HCT116 (cell line): Measurements from ENCODE around the gene ATG4D. TPM values are rescaled to one million over a fixed set of nuclear protein-coding genes. Genes with fewer than 3 reads are reported as not detected.
A peak's percentile ranks its signal among the peaks of the same experiment; 100 is the strongest.

Source experiments
- ATAC-seq: fragments of 200-7000 bp; cut with Tn5 transposase; 2 replicates; pipeline ENCODE4 v1.9.1; 2020; ENCODE audit warnings: mild to moderate bottlenecking, moderate library complexity
- BruUV-seq: library from RNA; stranded (reverse); fragments of 400-500 nt; replicated peaks from 2 replicates; lab custom pipeline; 2021; lab: Mats Ljungman, UMichigan
- CTCF ChIA-PET: fragments of 300-600 bp; sonication (Branson Sonifier 250); formaldehyde crosslinking; loops from one replicate; lab custom pipeline; 2021; ENCODE audit warnings: antibody characterized with exemption; lab: Charles Lee
- POLR2A ChIA-PET: fragments of 300-600, 350-600 bp; sonication (Branson Sonifier 250); formaldehyde crosslinking; loops from one replicate; lab custom pipeline; 2021; ENCODE audit warnings: antibody characterized with exemption; lab: Charles Lee
- RAD21 ChIA-PET, 2 experiments: fragments of 300-600 bp; sonication (Branson Sonifier 250); formaldehyde crosslinking; loops; one replicate each; lab custom pipeline; 2023; ENCODE audit warnings: low total read pairs in 2 of 2; ENCODE audit not compliant: uncharacterized antibody in 2 of 2, unreplicated experiment in 2 of 2, low non-redundant PET in 1 of 2; lab: Charles Lee
- DNase-seq: peaks from one replicate; pipeline ENCODE4 v3.0.0-alpha.2; 2010; ENCODE audit warnings: low read depth, low spot score
- H2AFZ ChIP-seq: fragments of 200-600 bp; shearing (Covaris generic), sonication (generic); 2 replicates; pipeline ENCODE4 v1.6.1; 2017; ENCODE audit warnings: low read depth, mixed run types, mixed read lengths, antibody characterized with exemption, low read length; ENCODE audit not compliant: poor library complexity, severe bottlenecking
- H3K27ac ChIP-seq: 2 replicates; pipeline ENCODE4 v1.5.1; 2012; ENCODE audit warnings: low read depth, low read length
- H3K27me3 ChIP-seq: fragments of 200-600 bp; sonication (generic); 2 replicates; pipeline ENCODE4 v1.6.1; 2016; ENCODE audit warnings: mixed run types, low read length, mixed read lengths; ENCODE audit not compliant: insufficient read depth
- H3K36me3 ChIP-seq, 2 experiments: fragments of 200-500 bp in 1 of 2; fragments of 200-600 bp in 1 of 2; sonication (Bioruptor generic) in 1 of 2; sonication (generic) in 1 of 2; 2 replicates each; pipeline versions ENCODE4 v1.5.1 to v1.6.1; 2014 to 2016; ENCODE audit warnings: low read length in 2 of 2, inconsistent platforms in 1 of 2, mixed read lengths in 1 of 2, mixed run types in 1 of 2; ENCODE audit not compliant: insufficient read depth in 2 of 2, control insufficient read depth in 1 of 2
- H3K4me1 ChIP-seq, 2 experiments: fragments of 200-600 bp in 1 of 2; sonication (generic) in 1 of 2; 2 replicates each; pipeline versions ENCODE4 v1.5.1 to v1.6.1; 2012 to 2017; ENCODE audit warnings: low read length in 2 of 2, inconsistent platforms in 1 of 2, mild to moderate bottlenecking in 1 of 2, mixed read lengths in 1 of 2, mixed run types in 1 of 2, moderate library complexity in 1 of 2; ENCODE audit not compliant: insufficient read depth in 2 of 2, control insufficient read depth in 1 of 2
- H3K4me2 ChIP-seq: fragments of 200-600 bp; sonication (generic); 2 replicates; pipeline ENCODE4 v1.6.1; 2017; ENCODE audit warnings: mixed run types, low read length, mixed read lengths
- H3K4me3 ChIP-seq, 2 experiments: fragments of 200-600 bp in 1 of 2; sonication (generic) in 1 of 2; replicated peaks in 1 of 2; 2 replicates each; pipeline ENCODE4 v1.5.1; 2011 to 2016; ENCODE audit warnings: low read length in 2 of 2, control low read depth in 1 of 2, low read depth in 1 of 2, mild to moderate bottlenecking in 1 of 2, mixed read lengths in 1 of 2, mixed run types in 1 of 2
- H3K79me2 ChIP-seq: fragments of 200-600 bp; sonication (generic); 2 replicates; pipeline ENCODE4 v1.6.1; 2017; ENCODE audit warnings: mild to moderate bottlenecking, mixed run types, low read length, moderate library complexity, mixed read lengths; ENCODE audit not compliant: insufficient read depth
- H3K9ac ChIP-seq: fragments of 200-600 bp; sonication (generic); 2 replicates; pipeline ENCODE4 v1.6.1; 2016; ENCODE audit warnings: low read length, mixed read lengths
- H3K9me2 ChIP-seq: fragments of 200-600 bp; sonication (generic), shearing (Covaris generic); 2 replicates; pipeline ENCODE4 v1.6.1; 2017; ENCODE audit warnings: mixed run types, mild to moderate bottlenecking, moderate library complexity; ENCODE audit not compliant: insufficient read depth
- H3K9me3 ChIP-seq, 2 experiments: fragments of 200-500 bp in 1 of 2; fragments of 200-600 bp in 1 of 2; sonication (Bioruptor generic) in 1 of 2; sonication (generic) in 1 of 2; 2 replicates each; pipeline ENCODE4 v1.6.1; 2014 to 2017; ENCODE audit warnings: low read length in 2 of 2, mixed read lengths in 2 of 2, inconsistent platforms in 1 of 2, low read depth in 1 of 2, mild to moderate bottlenecking in 1 of 2, mixed run types in 1 of 2, moderate library complexity in 1 of 2; ENCODE audit not compliant: control insufficient read depth in 1 of 2, insufficient read depth in 1 of 2
- H4K20me1 ChIP-seq: fragments of 200-600 bp; sonication (generic), shearing (Covaris generic); 2 replicates; pipeline ENCODE4 v1.6.1; 2017; ENCODE audit warnings: mixed run types, mild to moderate bottlenecking, moderate library complexity; ENCODE audit not compliant: insufficient read depth
- CBX3 ChIP-seq: IDR thresholded peaks from 2 replicates; pipeline ENCODE4 v1.6.1; 2012; ENCODE audit warnings: low read depth
- CEBPB ChIP-seq: IDR thresholded peaks from 2 replicates; pipeline ENCODE4 v1.6.1; 2012; ENCODE audit warnings: low read depth
- CTCF ChIP-seq, 3 experiments: fragments of 200-600 bp in 1 of 3; sonication (generic) in 1 of 3; IDR thresholded peaks in 2 of 3; conservative IDR thresholded peaks in 1 of 3; 2 replicates each; pipeline ENCODE4 v1.5.1; 2012 to 2017; ENCODE audit warnings: low read depth in 2 of 3, low read length in 2 of 3, antibody characterized with exemption in 1 of 3, borderline replicate concordance in 1 of 3, control low read depth in 1 of 3, mild to moderate bottlenecking in 1 of 3, mixed read lengths in 1 of 3, mixed run types in 1 of 3, moderate library complexity in 1 of 3; ENCODE audit not compliant: insufficient read depth in 1 of 3
- EGR1 ChIP-seq: IDR thresholded peaks from 2 replicates; pipeline ENCODE4 v1.6.1; 2012; ENCODE audit warnings: low read depth
- EZH2phosphoT487 ChIP-seq: fragments of 200-600 bp; IDR thresholded peaks from 2 replicates; pipeline ENCODE4 v1.6.1; 2018; ENCODE audit warnings: antibody characterized with exemption, borderline replicate concordance
- MAX ChIP-seq: IDR thresholded peaks from 2 replicates; pipeline ENCODE4 v1.6.1; 2012
- POLR2A ChIP-seq: IDR thresholded peaks from 2 replicates; pipeline ENCODE4 v1.7.0; 2011; ENCODE audit warnings: borderline replicate concordance; ENCODE audit not compliant: insufficient read depth, insufficient read length; ENCODE audit errors: extremely low read depth
- POLR2AphosphoS5 ChIP-seq: IDR thresholded peaks from 2 replicates; pipeline ENCODE4 v1.6.1; 2011; ENCODE audit warnings: mild to moderate bottlenecking, low read depth, low read length, moderate library complexity
- SIN3A ChIP-seq: IDR thresholded peaks from 2 replicates; pipeline ENCODE4 v1.6.1; 2012; ENCODE audit warnings: low read depth
- SP1 ChIP-seq: IDR thresholded peaks from 2 replicates; pipeline ENCODE4 v1.6.1; 2012; ENCODE audit warnings: low read depth
- YY1 ChIP-seq: IDR thresholded peaks from 2 replicates; pipeline ENCODE4 v1.6.1; 2011; ENCODE audit warnings: low read length, low read depth, moderate library complexity, mild to moderate bottlenecking; ENCODE audit not compliant: insufficient replicate concordance; ENCODE audit errors: extremely low read depth
- intact Hi-C: fragments of 100-400 bp; cut with micrococcal nuclease; formaldehyde crosslinking; loops from 2 replicates; pipeline ENCODE4 v1.10.0; 2022
- total RNA-seq: library from RNA; stranded (reverse); gene quantifications from one replicate; pipeline ENCODE4 v1.2.1, GENCODE V29; 2021; ENCODE audit not compliant: unreplicated experiment

Gene ATG4D
- total RNA-seq, 1 experiment from 2014 or later = 45.4 TPM

GRCh38 chr19:10565567-10566407, 22.1 kb downstream of the ATG4D start, which contains the start of gene KRI1:
TSS of gene KRI1 (minus strand) at chr19:10566010. CDS start at chr19:10565999, 11 bp downstream.
- H3K9me2 ChIP-seq = no peaks in the 10 kb centered on the region
- RAD21 ChIA-PET = interaction anchor here in 1 of 2 experiments (0.7 kb wide), 1 partner anchor 757 kb away, joined by 4 read pairs; no protein-coding TSS in a partner anchor
- peak within 1 kb of the TSS; percentile 76 to 95 for H3K4me3 ChIP-seq
- peak within 1 kb of the TSS; percentile 91 for H3K27ac ChIP-seq
- DNase-seq (peak; percentile 90), ATAC-seq (peak; percentile 60)
- H3K27me3 ChIP-seq = no peaks in the 10 kb centered on the region
- no peaks in the 10 kb centered on the region for H3K9me3 ChIP-seq
- POLR2A ChIA-PET = interaction anchor here (1.3 kb wide), 1 partner anchor 13 kb away, joined by 5 read pairs; no protein-coding TSS in a partner anchor
- H3K9ac ChIP-seq = peak within 1 kb of the TSS; percentile 99
- H3K36me3 ChIP-seq = peaks cover 2 to 18% of the 10 kb centered on the region in 2 experiments; a peak in 2 of 4 replicates
- peak within 1 kb of the TSS; percentile 98 for H3K4me2 ChIP-seq
- peaks cover 31 to 46% of the 10 kb centered on the region in 2 experiments for H3K4me1 ChIP-seq
- CTCF ChIA-PET = interaction anchor here (1.0 to 1.3 kb wide), 4 partner anchors 25 to 134 kb away, joined by 3 to 4 read pairs (median 4); partner anchors contain the start of gene S1PR5
- H2AFZ ChIP-seq = no peak within 1 kb of the TSS
- no peaks in the 10 kb centered on the region for H4K20me1 ChIP-seq
- H3K79me2 ChIP-seq = peaks cover 25% of the 10 kb centered on the region
- no peak for TF ChIP-seq CBX3
- TF ChIP-seq EZH2phosphoT487 = no peak
- peak; percentile 85 for TF ChIP-seq POLR2A
- peak; percentile 76 for TF ChIP-seq SIN3A
- peak; percentile 81 for TF ChIP-seq EGR1
- peak; percentile 96 for TF ChIP-seq POLR2AphosphoS5
- TF ChIP-seq MAX = peak; percentile 97
- TF ChIP-seq SP1 = peak; percentile 44
- TF ChIP-seq CEBPB = no peak
- peak in 1 of 3 experiments; percentile 38; a peak in 2 of 6 replicates for TF ChIP-seq CTCF (IDR thresholded peaks at IDR 0.05 in 2 of 3, conservative IDR thresholded peaks at IDR 0.05 in 1 of 3; ENCODE audit: borderline replicate concordance in 1 of 3, insufficient read depth in 1 of 3, low read depth in 2 of 3, low read length in 2 of 3)
- TF ChIP-seq YY1 = peak; percentile 80
- no TSS peak for BruUV-seq
- intact Hi-C loops = loop anchor here (5.0 kb wide), 3 partner anchors 63 to 163 kb away; partner anchors contain the start of genes CDC37, ILF3 and KEAP1
